ENCODE measurements around the gene CACNA2D4.

- no peak for TF ChIP-seq EZH2 (IDR thresholded peaks at IDR 0.05; ENCODE audit: low read length, missing control alignments)
- no peak for TF ChIP-seq CTCF (conservative IDR thresholded peaks at IDR 0.05 in 1 of 2, IDR thresholded peaks at IDR 0.05 in 1 of 2; ENCODE audit: low read depth in 1 of 2, low read length in 2 of 2)
Observed at GRCh38 chr12:1918884-1919236, 408 bp upstream of the CACNA2D4 start.
